CD4-positive, alpha-beta T cell treated with Interleukin-6 for 4 hours (primary cell): ENCODE data around the gene PARVG.

Source experiments
- DNase-seq: peaks from one replicate; pipeline ENCODE4 v3.0.0-alpha.2; 2020; ENCODE audit warnings: mixed read lengths

PARVG gene

DNA sequence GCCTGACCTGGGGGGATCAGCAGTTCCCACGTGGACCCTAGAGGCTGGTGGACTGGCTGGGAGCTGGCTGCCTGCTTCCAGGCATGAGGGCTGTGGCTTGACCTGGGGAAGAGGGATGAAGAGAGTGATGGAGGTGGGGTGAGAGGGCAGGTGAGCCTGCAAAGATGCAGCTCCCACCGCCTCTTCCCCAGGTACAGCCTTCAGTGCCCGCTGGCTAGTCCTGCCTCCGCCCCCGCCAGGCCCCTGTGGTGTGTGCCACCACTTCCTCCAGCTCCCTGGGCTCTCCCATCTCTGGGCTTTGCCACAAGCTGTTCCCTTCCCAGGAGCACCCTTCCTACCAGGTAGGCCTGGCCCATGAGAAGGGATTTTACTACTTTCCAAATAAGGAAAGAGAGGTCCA is 19.1 kb downstream of the PARVG start:
- no peak for DNase-seq

DNA sequence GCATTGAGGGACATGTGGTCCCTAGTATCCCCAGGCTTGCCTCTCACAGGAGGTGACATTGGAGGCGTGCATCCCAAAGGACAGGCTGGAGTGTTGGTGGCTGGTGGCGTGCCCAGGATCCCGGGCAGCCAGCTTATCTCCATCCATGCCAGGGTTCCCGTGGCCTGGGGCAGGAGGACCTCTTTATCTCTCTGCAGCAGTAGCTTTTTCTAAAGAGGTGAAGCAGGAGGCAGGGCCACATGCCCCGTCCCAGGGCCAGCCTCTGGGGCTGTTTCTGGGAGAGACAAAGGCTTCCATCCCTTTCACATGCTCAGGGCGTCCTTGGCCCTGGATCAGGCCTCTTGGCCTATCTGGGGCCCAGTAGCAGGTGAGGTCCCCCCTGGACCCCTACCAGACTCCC is 19.7 kb downstream of the PARVG start:
- no peak for DNase-seq

- DNase-seq: no peak
These were observed 20.3 kb downstream of the PARVG start for GRCh38 chr22:44200855-44201550.

- no peak for DNase-seq
These were observed 20.9 kb downstream of the PARVG start for GRCh38 chr22:44201665-44202064.

- DNase-seq: no peak
These were observed 21.6 kb downstream of the PARVG start for GRCh38 chr22:44202261-44202789.

DNA sequence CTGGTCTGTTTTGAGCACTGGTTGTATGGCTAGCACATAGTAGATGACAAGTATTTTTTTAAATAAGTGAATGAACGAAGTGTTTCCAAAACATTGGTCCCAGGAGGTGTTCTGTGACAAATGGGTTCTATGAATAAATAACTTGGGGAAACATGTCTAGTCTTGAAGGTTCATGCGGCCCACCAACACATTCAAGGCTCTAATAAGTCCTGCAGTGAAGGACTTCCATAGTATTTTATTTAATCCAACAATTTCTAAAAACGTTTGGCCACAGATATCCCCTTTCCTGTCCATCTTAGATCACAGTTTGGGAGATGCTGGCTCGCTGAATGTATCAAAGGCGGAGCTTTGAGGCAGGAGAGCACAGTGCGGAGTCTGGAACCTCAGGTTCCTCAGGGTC is 22.5 kb downstream of the PARVG start:
- DNase-seq: no peak

- no peak for DNase-seq
These were observed 24.2 kb downstream of the PARVG start for GRCh38 chr22:44204739-44205515.

DNA sequence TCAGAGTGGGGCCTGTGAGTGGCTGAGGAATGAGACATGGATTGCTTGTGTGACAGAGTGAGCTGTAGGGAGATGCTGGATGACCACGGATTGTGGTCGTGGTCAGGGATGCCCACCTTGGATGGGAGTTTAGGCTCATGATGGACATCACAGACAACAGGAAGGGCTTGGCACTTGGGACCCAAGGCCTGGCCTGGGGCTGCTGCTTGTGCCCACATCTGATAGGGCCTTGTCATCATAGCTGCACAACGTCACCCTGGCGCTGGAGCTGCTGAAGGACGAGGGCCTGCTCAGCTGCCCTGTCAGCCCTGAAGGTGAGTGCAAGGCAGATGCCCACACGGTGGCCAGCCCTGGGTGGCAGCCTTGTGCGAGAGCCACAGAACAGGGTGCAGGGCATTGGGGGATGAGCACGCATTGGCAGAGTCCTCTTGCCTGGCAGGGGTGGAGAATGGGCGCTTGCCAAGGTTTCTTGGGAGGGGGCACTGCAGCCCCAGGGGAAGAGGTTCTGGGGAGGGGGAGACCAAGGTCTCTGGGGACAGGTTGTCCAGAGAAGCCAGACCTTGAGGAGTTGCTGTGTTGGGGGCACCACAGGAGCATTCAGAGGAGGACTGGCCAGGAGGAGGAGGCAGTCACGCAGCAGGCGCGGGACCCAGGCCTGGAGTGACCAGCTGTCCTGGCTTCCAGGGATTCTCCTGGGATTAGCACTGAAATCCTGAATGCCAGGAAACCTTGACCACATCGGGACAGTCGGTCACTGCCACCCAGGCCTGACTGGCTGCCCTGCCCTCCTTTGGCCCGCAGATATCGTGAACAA is 25.0 kb downstream of the PARVG start:
- no peak for DNase-seq

GRCh38 chr22:44206330-44206645 is 25.6 kb downstream of the PARVG start:
- no peak for DNase-seq

DNA sequence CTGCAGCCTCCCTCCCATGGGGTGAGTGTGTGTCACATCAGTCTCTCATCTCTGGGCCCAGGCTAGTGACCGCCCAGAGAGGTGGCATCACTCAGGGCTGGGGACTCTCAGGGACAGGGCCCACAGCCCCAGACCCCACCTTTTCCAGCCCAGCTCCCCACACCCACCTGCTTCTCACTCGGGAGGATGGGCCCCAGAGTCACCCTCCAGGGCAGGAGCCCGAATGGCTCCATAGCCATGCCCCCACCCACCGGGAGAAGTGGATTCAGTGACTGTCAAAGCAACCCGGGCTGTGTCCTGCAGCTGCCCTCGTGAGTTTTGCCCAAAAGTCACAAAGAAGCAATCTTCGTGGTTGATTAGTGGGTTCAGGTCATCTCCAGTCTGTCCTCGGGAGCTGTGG is 26.0 kb downstream of the PARVG start:
- no peak for DNase-seq

GRCh38 chr22:44207173-44207980 is 26.7 kb downstream of the PARVG start:
- DNase-seq: no peak

- DNase-seq: no peak
These were observed 27.2 kb downstream of the PARVG start for GRCh38 chr22:44207981-44208317.

GRCh38 chr22:44209343-44209742 is 28.6 kb downstream of the PARVG start:
- DNase-seq: no peak

DNA sequence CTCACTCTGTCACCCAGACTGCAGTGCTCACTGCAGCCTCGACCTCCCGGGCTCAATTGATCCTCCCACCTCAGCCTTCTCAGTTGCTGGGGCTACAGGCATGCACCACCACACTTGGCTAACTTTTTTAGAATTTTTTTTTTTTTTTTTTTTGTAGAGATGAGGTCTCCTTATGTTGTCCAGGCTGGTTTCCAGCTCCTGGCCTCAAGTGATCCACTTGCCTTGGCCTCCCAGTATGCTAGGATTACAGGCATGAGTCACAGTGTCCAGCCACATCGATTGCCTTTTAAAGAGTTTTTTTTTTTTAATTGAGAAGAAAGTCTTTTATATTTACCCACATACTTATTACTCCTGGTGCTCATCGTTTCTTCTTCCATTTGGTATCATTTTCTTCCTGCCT is 30.0 kb downstream of the PARVG start:
- no peak for DNase-seq

DNA sequence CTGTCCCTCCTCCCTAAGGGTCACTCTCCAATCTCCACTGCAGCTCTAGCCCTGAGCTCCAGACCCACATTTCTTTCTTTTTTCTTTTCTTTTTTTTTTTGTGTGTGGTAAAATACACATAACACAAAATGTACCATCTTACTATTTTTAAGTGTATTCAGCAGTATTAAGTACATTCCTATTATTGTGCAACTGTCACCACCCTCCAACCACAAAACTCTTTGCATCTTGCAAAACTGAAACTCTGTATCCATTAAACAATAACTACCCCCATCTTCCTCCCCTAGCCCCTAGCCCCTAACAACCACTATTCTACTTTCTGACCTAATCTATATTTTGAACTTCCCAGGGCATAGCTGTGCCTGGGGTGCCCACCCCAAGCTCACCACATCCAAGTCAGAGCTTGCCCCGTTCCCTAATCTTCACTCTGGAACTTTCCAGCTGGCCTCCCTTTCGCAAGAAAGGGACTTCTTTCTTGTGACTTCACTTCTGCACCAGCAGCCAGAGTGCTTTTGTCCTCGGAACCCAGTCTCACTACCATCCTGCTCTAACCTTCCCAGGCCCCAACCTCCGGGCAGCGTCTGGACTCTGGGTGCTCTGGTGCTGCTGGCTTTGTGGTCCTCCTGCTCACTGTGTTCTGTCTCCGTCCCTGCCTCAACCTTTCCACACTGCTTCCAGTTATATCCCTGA is 30.7 kb downstream of the PARVG start:
- DNase-seq: no peak

DNA sequence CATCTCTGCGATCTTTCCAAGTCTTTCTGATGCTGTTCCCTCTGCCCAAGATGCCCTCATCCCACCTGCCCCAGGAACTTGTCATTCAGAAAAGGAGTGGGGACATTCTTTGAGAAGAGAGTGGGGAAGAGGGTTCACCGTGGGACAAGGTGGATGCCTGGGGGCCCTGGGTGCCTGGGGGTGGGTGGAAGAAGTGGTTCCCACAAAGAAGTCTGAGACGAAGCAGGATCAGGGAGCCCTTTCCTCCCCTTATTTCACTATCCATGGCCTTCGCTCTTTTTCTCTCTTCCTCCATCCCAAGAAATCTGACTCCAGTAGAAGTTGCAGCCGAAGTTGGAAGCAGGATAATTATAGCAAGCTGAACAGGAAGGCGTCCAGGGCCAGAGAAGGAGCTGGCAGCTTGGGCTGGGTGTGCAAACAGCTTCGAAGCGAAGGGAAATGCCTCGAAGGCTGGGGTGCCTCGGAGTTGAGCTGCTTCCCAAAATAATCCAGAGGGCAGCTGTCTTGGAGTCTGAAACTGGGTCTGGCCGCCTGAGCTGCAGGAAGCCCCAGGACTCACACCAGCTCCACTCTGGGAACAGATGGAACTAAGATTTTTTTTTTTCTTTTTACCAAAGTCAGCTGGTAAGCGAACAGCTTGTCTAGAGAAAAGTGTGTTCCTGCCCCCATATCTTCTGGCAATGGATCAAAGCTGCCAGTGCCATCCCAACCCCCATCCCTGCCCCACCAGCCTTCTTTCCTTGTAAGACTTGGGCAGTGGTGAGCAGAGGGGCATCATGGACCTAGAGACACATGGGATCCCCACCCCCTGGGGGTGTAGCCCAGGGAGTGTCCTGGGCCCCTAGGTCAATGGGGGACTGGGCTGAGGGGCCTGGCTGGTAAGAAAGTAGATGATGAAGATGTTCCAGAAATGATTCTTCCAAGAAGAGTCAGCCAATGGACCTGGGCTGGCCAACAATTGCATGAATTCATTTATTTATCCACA is 31.5 kb downstream of the PARVG start:
- DNase-seq: no peak

GRCh38 chr22:44212936-44213335 is 32.2 kb downstream of the PARVG start:
- DNase-seq: no peak

- DNase-seq: no peak
These were observed 32.8 kb downstream of the PARVG start for GRCh38 chr22:44213489-44214043.

DNA sequence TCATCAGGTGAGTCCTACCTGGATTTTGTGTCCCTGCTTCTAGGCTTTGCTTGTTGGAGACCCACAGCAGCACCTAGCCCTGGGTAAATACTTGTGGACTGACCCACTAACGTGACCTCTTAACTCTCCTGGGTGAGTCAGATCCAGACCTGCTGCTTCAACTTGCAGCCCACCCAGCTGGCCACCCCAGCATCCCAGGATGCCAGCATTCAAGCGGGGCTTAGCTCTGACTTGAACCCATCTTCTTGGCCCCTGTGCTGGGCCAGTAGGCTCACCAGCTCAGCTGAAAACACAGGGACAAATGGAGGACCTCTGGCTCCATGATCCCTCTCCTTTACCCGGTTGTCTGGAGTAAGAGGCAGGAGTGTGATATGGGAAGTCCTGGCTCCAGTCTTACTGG is 33.5 kb downstream of the PARVG start:
- DNase-seq: no peak

DNA sequence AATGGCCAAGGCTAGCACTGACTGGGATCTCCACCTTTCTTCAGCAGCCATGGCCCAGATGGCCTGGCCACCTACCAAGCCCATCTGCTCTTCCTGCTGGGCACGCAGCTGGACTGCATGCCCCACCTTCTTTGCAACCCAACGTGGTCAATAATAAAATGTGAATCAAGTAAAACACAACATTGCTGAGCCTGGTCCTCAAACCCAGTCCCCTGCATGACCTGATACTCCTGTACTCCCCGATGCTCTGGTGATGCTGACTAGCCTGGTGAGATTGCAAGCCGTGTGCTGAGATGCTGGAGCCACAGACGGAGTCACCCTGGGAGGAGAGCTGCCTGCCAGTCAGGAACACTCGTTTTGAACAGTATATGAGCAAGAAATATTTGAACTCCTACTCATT is 34.0 kb downstream of the PARVG start:
- no peak for DNase-seq

- no peak for DNase-seq
These were observed 34.6 kb downstream of the PARVG start for GRCh38 chr22:44215287-44215686.
